Stimulated activated CD8-positive, alpha-beta memory T cell treated with anti-CD3 and anti-CD28 coated beads, Interleukin-7, amount 100 ng/mL, for 48 hours (primary cell): ENCODE measurements around the gene CYP21A2.
"Not testable (repeated sequence)": the region's sequence is repeated elsewhere in the genome, so short reads cannot be mapped to it uniquely, and the experiment has no call there.

Experiments
- DNase-seq, 2 donors: peaks; one replicate each; pipeline ENCODE4 v3.0.0-alpha.2; 2020; ENCODE audit warnings: low read depth in 1 of 2; ENCODE audit errors: extremely low read depth in 1 of 2

CYP21A2 gene

DNA sequence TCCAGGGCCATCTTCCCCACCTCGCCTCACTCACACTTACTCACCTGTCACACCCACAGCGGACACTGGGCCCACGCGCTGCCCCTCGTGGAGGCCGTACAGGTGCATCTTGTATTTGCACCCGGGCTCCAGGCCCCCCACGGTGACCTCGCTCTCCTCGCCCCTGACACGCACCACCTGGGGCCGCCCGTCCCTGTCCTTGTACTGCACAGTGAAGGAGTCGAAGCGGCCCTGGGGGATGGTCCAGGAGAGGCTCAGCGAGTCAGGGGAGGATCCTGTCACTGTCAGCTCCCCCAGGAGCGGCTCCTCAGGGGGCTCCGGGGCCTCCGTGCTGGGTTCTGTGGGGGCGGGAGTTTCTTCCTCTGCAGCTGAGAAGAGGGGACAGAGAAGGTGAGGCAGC, 14.4 kb downstream of the CYP21A2 start:
- not testable (repeated sequence) for DNase-seq

DNA sequence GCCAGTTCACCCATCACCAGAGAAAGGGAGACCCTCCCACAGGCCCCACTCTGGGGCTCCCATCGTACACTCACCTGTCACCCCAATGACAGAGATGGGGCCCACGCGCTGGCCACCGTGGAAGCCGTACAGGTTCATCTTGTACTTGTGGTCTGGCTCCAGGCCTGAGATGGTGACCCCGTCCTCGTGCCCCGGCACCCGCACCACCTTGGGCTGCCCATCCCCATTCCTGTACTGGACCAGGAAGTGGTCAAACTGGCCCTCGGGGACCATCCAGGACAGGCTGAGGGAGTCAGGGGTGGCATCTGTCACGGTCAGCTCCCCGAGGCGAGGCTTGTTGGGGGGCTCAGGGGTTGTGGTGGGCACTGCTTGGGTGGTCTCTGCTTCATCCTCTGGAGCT, 15.1 kb downstream of the CYP21A2 start:
- DNase-seq = not testable (repeated sequence)

DNA sequence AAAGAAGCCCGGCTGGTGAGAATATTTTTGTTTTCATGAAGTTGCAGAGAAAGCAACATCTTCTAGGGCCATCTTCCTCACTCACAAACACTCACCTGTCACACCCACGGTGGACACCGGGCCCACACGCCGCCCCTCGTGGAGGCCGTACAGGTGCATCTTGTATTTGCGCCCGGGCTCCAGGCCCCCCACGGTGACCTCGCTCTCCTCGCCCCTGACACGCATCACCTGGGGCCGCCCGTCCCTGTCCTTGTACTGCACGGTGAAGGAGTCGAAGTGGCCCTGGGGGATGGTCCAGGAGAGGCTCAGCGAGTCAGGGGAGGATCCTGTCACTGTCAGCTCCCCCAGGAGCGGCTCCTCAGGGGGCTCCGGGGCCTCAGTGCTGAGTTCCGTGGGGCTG, 17.5 kb downstream of the CYP21A2 start:
- DNase-seq = not testable (repeated sequence)

DNA sequence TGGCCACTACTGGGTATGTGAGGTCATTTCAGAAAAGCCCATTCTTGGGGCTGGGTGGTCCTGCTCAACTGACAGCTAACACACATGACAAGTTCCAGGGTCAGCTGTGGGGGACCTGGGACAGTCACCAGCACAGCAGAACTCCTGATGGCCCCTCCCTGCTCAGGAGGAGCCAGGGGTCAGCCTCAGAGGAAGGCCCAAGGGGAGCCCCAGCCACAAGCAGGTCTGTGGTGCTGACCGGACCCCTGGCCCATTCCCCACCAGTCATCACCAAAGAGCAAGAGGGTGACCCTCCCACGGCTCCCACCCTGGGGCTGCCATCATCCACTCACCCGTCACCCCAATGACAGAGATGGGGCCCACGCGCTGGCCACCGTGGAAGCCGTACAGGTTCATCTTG, 18.0 kb downstream of the CYP21A2 start:
- DNase-seq = no peak

DNA sequence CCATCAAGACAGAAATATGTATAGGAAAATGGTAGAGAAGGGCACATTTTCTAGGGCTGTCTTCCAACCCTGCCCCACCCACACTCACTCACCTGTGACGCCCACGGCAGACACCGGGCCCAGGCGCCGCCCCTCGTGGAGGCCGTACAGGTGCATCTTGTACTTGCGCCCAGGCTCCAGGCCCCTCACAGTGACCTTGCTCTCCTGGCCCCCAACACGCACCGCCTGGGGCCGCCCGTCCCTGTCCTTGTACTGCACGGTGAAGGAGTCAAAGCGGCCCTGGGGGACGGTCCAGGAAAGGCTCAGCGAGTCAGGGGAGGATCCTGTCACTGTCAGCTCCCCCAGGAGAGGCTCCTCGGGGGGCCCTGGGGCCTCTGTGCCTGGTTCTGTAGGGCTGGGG, 19.8 kb downstream of the CYP21A2 start:
- no peak for DNase-seq

DNA sequence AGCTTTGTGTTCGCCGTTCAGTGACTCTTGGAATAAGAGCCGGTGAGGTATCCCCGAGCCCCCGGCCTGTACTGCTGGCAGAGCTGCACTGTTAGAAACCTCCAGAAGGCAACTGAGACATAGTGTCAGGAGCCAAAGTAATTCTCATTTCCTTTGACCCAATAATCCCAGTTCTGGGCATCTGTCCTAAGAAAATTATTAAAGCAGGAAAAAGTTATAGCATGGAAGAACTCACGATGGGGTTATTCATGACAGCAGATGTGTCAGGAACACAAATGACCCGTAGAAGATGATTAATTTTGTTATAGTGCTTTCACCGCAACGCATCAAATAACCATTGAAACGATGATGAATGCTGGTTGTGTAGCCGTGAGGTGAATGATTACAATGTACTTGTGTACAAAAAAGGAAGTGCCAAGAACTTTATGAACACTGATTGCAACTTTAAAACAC, 20.3 kb downstream of the CYP21A2 start:
- DNase-seq = no peak

DNA sequence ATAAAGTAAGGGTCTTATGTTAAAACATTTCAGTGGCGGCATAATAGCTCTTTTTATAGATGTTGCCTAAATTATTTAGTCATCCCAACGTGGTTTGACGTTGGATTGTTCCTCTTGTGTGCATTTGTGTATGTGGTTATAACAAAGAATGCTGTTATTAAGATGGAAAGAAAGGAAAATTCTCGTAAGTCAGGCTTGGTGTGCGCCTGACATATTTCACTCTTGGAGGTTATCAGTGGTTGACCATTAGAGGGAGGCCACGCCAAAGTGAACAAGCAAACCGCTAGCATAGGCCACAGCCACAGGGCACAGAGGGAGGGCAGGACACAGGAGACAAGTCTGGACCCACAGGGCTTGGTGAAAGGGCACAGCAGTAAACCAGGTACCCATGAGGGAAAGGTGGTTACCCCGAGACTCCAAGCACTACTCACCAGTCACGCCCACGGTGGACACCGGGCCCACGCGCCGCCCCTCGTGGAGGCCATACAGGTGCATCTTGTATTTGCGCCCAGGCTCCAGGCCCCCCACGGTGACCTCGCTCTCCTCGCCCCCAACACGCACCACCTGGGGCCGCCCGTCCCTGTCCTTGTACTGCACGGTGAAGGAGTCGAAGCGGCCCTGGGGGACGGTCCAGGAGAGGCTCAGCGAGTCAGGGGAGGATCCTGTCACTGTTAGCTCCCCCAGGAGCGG, 22.9 kb downstream of the CYP21A2 start:
- DNase-seq = no peak

DNA sequence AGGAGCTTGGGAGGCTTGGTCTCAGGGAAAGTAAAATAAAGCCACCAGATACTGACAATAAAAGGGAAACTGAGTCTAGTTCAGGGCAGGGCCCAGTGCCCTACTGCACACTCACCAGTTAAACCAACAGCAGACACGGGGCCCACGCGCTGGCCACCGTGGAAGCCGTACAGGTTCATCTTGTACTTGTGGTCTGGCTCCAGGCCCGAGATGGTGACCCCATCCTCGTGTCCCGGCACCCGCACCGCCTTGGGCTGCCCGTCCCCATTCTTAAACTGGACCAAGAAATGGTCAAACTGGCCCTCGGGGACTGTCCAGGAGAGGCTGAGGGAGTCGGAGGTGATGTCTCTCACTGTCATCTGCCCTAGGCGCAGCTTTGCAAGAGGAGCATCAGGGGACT, 26.5 kb downstream of the CYP21A2 start:
- no peak for DNase-seq

DNA sequence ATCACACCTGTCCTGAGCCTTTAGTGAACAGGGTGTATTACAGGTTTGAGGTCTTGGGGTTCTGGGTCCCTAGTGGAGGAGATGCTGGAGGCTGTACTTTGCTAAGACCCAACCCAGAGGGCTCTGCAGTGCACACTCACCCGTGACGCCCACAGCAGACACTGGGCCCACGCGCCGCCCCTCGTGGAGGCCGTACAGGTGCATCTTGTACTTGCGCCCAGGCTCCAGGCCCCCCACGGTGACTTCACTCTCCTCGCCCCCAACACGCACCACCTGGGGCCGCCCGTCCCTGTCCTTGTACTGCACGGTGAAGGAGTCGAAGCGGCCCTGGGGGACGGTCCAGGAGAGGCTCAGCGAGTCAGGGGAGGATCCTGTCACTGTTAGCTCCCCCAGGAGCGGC, 29.3 kb downstream of the CYP21A2 start:
- not testable (repeated sequence) for DNase-seq

DNA sequence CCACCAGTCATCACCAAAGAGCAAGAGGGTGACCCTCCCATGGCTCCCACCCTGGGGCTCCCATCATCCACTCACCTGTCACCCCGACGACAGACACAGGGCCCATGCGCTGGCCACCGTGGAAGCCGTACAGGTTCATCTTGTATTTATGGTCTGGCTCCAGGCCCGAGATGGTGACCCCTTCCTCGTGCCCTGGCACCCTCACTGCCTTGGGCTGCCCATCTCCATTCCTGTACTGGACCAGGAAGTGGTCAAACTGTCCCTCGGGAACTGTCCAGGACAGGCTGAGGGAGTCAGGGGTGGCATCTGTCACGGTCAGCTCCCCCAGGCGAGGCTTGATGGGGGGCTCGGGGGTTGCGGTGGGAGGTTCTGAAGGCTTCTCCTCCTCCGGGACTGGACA, 30.1 kb downstream of the CYP21A2 start:
- not testable (repeated sequence) for DNase-seq

DNA sequence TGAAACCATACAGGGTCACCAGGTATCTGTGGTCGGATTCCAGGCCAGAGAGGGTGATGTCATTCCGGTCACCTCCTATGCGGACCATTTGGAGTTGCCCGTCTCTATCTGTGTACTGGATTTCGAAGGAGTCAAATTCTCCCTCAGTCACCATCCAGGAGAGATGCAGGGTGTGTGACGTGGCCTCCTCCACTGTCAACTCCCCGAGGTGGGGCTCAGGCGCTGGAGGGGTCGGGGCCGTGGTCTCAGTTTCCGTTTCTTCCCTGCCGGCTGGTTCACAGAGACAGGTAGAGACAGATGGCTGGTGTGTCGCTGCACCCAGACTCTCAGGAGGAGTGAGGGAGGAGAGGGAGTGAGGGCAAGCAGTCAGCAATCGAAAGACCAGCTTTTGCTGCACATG, 30.7 kb downstream of the CYP21A2 start:
- DNase-seq = no peak

DNA sequence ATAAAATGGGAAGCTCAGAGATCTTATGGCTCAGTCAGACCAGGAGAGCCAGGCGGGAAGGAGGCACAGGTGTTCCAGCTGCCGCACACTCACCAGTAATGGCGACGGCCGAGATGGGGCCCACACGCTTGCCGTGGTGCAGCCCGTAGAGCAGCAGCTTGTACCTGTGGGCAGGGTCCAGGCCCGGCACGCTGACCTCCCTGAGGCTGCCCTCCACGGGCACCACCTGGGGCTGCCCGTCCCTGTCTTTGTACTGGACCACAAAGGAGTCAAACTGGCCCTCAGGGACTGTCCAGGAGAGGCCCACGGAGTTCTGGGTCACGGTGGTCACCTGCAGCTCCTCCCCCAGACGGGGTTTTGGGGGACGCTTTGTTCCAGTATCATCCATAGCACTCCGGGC, 31.2 kb downstream of the CYP21A2 start:
- no peak for DNase-seq

DNA sequence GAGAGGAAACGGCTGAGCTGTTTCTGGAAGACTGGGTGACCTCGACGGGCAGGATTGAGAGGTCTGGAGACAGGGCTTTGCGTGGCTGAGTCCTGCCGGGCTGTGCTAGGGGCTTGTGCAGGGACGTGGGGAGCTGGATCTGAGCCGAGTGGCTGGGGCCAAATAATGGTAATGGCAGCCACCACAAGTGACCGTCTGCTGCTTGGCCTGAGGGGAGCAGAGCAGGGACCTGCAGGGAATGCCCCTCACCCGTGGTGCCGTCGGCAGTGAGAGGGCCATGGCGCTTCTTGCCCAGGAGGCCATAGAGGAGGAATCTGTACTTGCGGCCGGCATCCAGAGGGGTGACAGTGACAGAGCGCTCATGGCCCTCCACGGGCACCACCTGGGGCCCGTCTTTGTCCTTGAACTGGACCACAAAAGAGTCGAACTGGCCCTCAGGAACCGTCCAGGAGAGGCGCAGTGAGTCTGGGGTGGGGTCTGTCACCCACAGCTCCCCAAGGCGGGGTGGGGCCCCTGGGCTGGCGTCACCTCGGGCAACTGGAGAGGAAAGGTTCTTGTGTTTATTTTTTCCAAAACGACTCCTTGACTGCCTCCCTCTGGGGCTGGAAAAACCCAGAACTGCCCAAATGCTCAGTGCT, 31.8 kb downstream of the CYP21A2 start:
- DNase-seq = no peak

DNA sequence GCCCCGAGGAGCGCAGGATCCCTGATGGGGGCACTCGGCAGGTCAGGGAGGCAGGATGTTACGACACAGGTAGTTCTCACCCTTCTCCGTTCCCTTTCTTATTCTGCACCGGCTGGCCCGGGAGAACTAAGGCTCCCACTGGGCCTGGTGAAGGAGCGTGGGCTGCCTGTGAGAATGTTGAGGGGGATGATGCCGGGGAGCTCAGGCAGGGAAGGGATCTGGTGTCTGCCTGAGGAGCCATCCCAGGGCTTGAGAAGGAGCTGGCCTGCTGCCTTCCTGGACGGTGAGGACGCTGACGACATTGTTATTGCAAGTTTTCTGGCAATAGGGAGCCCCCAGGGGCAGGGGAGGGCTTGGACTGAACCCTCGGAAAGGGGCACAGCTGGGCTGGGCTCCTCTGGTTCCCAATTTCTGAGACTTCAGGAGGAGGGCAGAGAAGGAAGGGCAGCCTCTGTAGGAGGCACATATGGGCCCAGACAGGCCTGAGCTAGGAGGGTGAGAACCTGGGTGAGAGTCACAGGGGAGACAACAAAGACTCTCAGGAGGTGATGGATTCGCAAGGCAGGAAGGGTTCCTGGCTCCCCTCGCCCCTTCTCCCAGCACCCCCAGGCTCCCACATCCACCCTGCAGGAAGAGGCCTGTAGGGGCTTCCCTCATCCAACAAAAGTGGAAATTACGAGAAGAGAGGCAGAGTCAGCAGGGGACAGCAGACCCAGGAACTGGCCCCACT, 32.8 kb downstream of the CYP21A2 start:
- DNase-seq = no peak

DNA sequence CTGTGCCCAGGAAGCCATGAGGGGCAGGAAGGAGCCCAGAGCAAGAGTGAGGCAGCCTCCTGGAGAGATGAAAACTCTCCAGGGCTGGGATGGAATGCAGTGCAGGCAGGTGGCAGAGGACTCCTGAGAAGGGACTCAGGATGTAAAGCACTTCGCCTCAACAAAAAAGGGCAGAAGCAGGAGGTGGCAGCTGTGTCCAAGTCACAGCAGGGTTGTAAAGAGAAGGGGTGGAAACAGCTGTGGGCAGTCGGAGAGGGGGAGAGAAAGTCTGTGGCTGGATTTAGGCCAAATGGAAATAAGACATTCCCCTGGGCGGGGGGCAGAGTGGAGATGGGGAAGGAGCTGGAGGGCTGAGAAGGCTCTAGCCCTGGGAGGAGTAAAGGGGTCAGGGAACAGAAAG, 34.9 kb downstream of the CYP21A2 start:
- no peak for DNase-seq

DNA sequence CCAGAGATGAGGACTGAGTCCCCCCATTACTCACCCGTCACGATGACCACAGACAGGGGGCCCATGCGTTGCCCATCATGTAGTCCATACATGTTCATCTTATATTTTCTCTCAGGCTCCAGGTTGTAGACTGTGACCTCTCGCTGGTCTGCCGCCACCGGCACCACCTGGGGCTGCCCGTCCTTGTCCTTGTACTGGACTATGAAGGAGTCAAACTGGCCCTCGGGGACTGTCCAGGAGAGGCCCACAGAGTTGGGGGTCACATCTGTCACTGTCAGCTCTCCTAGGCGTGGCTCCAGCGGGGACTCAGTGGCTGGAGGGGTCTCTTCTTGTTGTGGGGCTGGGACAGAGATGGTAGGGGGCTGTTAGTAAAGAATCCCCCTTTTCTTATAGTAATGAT, 35.4 kb downstream of the CYP21A2 start:
- DNase-seq = no peak

DNA sequence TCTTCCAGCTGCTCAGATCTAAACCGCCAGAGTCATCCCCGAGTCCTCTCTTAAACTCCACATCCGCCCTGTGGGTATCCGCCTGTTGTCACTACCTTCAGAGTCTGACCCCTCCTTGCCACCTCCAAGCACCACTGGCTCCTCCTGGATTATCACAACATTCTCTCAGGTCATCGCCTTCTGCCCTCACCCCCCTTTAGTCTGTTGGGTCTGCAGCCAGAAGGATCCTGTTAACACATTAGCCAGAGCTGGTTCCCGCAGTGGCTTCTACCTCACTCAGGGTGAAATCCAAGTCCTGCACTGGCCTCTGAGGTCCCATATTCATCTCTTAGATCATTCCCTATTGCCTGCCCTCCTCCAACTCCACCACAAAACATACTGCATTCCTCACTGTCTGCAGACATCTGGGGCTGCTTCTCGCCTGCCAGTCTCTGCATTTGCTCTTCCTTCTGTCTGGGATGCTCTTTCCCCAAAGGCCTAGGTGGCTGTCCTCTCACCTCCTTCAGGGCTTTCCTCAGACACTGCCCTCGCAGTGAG, 36.8 kb downstream of the CYP21A2 start:
- no peak for DNase-seq

DNA sequence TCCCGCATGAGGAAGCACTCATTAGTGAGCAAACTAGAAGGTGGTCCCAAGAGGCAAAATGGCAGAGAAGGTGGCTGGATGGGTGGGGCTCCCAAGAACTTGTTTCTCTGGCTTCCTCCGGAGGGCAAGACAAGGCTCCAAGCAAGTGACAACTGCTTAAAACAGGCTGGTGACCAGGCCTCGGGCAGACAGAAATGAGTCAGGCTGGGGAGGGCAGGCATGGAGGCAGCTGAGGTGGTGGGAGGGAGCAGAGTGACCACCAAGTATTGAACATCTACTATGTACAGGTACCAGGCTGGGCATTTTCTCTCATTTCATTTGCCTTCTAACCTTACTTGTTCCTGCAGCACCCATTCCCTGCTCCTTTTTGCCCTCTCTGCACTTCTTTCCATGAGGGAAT, 37.6 kb downstream of the CYP21A2 start:
- no peak for DNase-seq

DNA sequence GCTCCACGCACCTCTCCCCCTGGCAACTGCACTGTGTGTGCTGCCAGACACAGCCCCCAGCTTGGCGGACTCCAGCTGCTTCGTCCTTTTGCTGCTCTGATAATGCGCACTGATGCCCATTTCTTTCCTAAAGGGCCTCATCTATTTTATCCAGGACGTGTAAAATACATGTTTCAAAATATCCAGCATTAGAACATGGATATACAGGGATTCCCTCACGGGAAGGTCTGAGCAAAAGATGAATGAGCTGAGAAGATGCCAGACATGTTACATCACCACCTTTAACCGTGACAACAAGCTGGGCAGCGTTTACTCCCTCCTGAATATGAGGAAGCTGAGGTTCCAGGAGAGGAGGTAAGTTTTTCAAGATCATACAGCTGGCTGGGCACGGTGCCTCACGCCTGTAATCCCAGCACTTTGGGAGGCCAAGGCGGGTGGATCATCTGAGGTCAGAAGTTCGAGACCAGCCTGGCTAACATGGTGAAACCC, 38.1 kb downstream of the CYP21A2 start:
- DNase-seq = no peak

DNA sequence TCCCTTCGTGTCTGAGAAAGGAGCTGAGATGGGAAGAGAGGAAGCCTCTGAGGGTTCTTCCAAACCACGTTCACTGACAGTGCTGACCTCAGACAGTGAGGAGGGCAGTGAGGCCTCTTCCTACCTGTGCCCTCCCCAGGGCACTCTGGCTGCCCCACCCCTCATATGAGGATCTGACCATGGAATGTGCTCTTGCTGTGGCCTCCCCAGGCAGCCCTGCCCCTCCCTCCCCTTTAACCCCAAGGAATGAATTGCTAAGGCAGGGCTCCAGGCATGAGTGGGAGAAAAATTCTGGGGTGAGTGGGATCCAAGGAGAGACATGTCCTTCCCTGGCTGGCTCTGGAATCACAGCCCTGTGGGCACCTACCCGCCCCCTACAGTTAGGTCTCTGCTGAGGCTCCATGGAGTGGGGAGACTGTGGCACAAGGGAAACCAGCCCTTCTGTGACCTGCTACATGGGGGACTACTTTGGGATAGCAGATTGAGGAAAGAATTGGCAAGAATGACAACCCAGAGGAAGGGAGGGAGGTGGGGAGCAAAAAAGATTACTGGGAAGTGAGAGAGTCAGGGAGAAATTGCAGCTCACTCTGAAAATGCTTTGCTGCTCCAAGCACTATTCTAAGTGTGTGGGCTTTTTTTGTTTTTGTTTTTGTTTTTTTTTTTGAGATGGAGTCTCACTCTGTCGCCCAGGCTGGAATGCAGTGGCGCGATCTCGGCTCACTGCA, 41.5 kb downstream of the CYP21A2 start:
- no peak for DNase-seq
